ENCODE results near the gene CBL. TPM values are rescaled to one million over a fixed set of nuclear protein-coding genes. Genes with fewer than 3 reads are reported as not detected.

The CBL gene
- total RNA-seq, 2 experiments from 2014 or later, result 27.0 to 27.5 TPM

DNA sequence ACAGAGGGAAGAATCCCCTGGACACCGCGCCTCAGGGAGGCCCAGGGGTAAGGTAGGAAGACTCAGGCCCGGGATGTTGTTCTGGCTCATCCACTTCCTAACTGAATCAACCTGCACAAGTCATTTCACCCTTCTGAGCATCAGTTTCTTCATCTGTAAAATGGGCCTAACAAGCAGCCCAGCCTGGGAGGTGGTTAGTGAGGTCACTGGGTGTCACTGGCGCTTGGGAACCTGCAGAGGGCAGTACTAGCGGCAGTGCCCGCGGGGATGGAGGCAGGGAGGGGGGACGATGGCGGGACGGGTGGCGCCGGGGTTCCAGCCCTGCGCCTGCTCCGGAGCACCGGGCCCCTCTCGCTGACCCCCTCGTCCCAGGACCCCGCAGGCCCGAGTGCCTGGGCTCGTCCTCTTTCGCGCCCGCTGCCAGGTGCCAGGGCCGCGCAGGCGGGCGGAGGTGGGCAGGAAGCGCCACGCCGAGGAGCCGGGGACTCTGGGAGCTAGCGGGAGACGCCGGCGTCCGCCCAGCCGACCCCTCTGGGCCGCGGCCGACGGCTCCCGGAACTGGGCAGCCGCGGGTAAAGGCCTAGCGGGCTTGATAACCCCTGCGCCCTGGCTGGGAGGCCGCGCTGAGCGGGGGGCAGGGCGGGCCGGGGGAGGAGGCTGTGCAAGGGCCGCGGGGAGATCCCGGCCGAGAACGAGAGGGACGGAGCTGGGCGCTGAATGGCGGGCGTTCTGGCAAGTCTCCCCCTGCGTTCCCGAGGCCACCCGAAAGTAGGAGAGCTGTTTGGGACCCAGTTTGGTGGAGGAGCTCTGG lies 37.5 kb upstream of the CBL start, which contains the start of gene NLRX1:
Gene NLRX1, plus strand, starts transcription at position 255 of the 811 bp plus-strand sequence. CDS start 2,679 bp downstream, outside the sequence.
- ChIA-PET POLR2A (interaction anchor here (0.7 to 2.1 kb wide), 14 partner anchors 9 to 169 kb away, joined by 3 to 9 read pairs (median 4); partner anchors contain the start of gene CBL), CTCF (interaction anchor here (0.7 to 2.7 kb wide), 36 partner anchors 9 to 306 kb away, joined by 3 to 35 read pairs (median 4); partner anchors contain the start of genes CBL and VPS11)
- Mint-ChIP-seq H3K27me3 (no peaks in the 10 kb centered on the region), H3K27ac (peak within 1 kb of the TSS; percentile 92), H3K9me3 (no peaks in the 10 kb centered on the region), H3K36me3 (ENCODE audit: low read depth) (no peaks in the 10 kb centered on the region), H3K4me1 (ENCODE audit: low read depth) (peaks cover 9% of the 10 kb centered on the region), H3K4me3 (peak within 1 kb of the TSS; percentile 89)
- intact Hi-C loops (cut with micrococcal nuclease), result no loop called here
- TF ChIP-seq, protein P1, sequence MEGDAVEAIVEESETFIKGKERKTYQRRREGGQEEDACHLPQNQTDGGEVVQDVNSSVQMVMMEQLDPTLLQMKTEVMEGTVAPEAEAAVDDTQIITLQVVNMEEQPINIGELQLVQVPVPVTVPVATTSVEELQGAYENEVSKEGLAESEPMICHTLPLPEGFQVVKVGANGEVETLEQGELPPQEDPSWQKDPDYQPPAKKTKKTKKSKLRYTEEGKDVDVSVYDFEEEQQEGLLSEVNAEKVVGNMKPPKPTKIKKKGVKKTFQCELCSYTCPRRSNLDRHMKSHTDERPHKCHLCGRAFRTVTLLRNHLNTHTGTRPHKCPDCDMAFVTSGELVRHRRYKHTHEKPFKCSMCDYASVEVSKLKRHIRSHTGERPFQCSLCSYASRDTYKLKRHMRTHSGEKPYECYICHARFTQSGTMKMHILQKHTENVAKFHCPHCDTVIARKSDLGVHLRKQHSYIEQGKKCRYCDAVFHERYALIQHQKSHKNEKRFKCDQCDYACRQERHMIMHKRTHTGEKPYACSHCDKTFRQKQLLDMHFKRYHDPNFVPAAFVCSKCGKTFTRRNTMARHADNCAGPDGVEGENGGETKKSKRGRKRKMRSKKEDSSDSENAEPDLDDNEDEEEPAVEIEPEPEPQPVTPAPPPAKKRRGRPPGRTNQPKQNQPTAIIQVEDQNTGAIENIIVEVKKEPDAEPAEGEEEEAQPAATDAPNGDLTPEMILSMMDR (IDR thresholded peaks at IDR 0.05), result peak; percentile 89
- ATAC-seq (peak; percentile 95), DNase-seq (peak; percentile 91)

DNA sequence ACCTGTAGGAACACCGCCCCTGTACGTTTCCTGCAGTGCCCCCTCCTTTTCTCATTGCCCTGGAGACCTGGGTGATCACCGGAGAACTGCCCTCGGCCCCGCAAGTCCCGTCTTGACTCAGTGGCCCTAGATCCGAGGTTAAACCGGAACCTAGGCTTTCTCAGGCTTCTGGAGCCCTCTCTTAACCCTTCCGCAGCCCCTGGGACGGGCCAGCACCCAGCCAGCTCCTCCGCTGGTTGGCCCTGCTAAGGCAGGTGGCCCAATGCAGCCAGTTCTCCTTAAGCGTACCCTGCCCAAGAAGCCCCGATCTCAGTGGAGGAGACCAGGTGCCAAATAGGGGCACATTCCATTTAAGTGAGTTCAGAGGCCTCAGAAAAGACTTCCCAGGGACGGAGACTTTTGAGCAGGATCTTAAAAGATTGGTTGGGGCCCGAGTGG lies 36.8 kb upstream of the CBL start:
- peaks cover 9% of the 10 kb centered on the region for H3K4me1 Mint-ChIP-seq (ENCODE audit: low read depth)
- no peaks in the 10 kb centered on the region for H3K27me3 Mint-ChIP-seq
- ATAC-seq (peak; percentile 70), DNase-seq (peak; percentile 66)
- no peaks in the 10 kb centered on the region for H3K36me3 Mint-ChIP-seq (ENCODE audit: low read depth)
- intact Hi-C loops (cut with micrococcal nuclease), result no loop called here
- TF ChIP-seq, protein P1 (IDR thresholded peaks at IDR 0.05), result no peak
- peak overlapping the region; percentile 92 for H3K27ac Mint-ChIP-seq
- H3K9me3 Mint-ChIP-seq, result no peaks in the 10 kb centered on the region
- CTCF ChIA-PET, result interaction anchor here (0.7 to 2.7 kb wide), 36 partner anchors 9 to 305 kb away, joined by 3 to 35 read pairs (median 4); partner anchors contain the start of genes CBL and VPS11
- peak overlapping the region; percentile 89 for H3K4me3 Mint-ChIP-seq
- POLR2A ChIA-PET, result interaction anchor here (0.5 to 2.1 kb wide), 15 partner anchors 9 to 1440 kb away, joined by 3 to 9 read pairs (median 4); partner anchors contain the start of gene CBL

DNA sequence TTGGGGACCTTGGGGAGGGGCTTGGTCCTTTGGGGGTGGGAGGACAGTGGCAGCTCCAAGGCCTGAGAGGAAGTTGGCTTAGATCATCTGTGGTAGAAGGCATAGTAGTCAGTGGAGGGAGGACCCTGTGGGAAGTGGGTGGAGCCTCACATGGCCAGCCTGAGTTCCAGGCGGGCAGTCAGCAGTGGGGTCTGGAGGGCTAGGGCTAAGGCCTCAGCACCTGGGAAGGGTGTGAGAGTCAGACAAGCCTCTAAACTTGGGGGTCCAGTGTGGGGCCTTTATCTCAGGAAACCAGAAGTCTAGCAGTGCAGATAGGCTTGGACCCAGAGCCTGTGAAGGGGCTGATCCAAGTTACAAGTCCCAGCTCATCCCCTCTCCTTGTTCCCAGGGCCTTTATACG lies 33.6 kb upstream of the CBL start:
- POLR2A ChIA-PET, result no interaction called here
- H3K27ac Mint-ChIP-seq, result no peak overlapping the region

DNA sequence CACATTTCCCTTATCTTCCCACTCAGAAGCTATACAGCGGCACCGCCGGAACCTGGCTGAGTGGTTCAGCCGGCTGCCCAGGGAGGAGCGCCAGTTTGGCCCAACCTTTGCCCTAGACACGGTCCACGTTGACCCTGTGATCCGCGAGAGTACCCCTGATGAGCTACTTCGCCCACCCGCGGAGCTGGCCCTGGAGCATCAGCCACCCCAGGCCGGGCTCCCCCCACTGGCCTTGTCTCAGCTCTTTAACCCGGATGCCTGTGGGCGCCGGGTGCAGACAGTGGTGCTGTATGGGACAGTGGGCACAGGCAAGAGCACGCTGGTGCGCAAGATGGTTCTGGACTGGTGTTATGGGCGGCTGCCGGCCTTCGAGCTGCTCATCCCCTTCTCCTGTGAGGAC lies 32.7 kb upstream of the CBL start:
- no peaks in the 10 kb centered on the region for H3K27me3 Mint-ChIP-seq
- no peaks in the 10 kb centered on the region for H3K9me3 Mint-ChIP-seq
- peaks cover 9% of the 10 kb centered on the region for H3K36me3 Mint-ChIP-seq (ENCODE audit: low read depth)
- DNase-seq (no peak), ATAC-seq (no peak)
- H3K4me1 Mint-ChIP-seq (ENCODE audit: low read depth), result peaks cover 19% of the 10 kb centered on the region
- intact Hi-C loops (cut with micrococcal nuclease), result no loop called here
- no peak overlapping the region for H3K4me3 Mint-ChIP-seq
- ChIA-PET POLR2A (interaction anchor here (1.5 kb wide), 1 partner anchor 13 kb away, joined by 3 read pairs; no protein-coding TSS in a partner anchor), CTCF (interaction anchor here (1.2 to 1.6 kb wide), 3 partner anchors 22 to 23 kb away, joined by 3 to 5 read pairs (median 3); no protein-coding TSS in a partner anchor)
- H3K27ac Mint-ChIP-seq, result no peak overlapping the region
- TF ChIP-seq, protein P1 (IDR thresholded peaks at IDR 0.05), result no peak

More for the DNA sequence above, 33.6 kb upstream of the CBL start:
- ATAC-seq (no peak), DNase-seq (no peak)
- Mint-ChIP-seq H3K27me3 (no peaks in the 10 kb centered on the region), H3K9me3 (no peaks in the 10 kb centered on the region), H3K36me3 (ENCODE audit: low read depth) (peaks cover 9% of the 10 kb centered on the region), H3K4me1 (ENCODE audit: low read depth) (peaks cover 15% of the 10 kb centered on the region), H3K4me3 (no peak overlapping the region)
- CTCF ChIA-PET, result interaction anchor here (1.6 kb wide), 1 partner anchor 24 kb away, joined by 5 read pairs; no protein-coding TSS in a partner anchor
- intact Hi-C loops (cut with micrococcal nuclease), result no loop called here
- TF ChIP-seq, protein P1 (IDR thresholded peaks at IDR 0.05), result no peak
